Kidney (tissue), 14 donors: ENCODE results near the gene PKHD1. TPM values are rescaled to one million over a fixed set of nuclear protein-coding genes. Genes with fewer than 3 reads are reported as not detected.
"Not testable (repeated sequence)": the region's sequence is repeated elsewhere in the genome, so short reads cannot be mapped to it uniquely, and the experiment has no call there.

Experiments
- DNase-seq, 5 donors: peaks; one replicate each; pipeline ENCODE4 v3.0.0-alpha.2; 2013 to 2020
- FAIRE-seq: peaks from 2 replicates; lab custom pipeline; 2012; peaks lifted over from hg19 to GRCh38; lab: Jason Lieb, UNC
- H3K27ac ChIP-seq, 2 donors: one replicate each; pipeline ENCODE4 v1.7.0; 2013; ENCODE audit warnings: low read depth in 2 of 2, low read length in 2 of 2, inconsistent platforms in 1 of 2
- H3K27me3 ChIP-seq: one replicate; pipeline ENCODE4 v1.7.1; 2013; ENCODE audit warnings: low read length, inconsistent platforms; ENCODE audit not compliant: control insufficient read depth, insufficient read depth
- H3K36me3 ChIP-seq, 3 donors: one replicate each; pipeline versions ENCODE4 v1.7.0 to v1.7.1; 2013; ENCODE audit warnings: low read length in 3 of 3, control low read depth in 1 of 3, inconsistent platforms in 1 of 3; ENCODE audit not compliant: insufficient read depth in 3 of 3, control insufficient read depth in 2 of 3
- H3K4me1 ChIP-seq, 3 donors: one replicate each; pipeline versions ENCODE4 v1.7.0 to v1.7.1; 2013; ENCODE audit warnings: low read length in 3 of 3, inconsistent platforms in 1 of 3, low read depth in 1 of 3; ENCODE audit not compliant: control insufficient read depth in 2 of 3, insufficient read depth in 2 of 3
- H3K4me3 ChIP-seq, 3 donors: one replicate each; pipeline versions ENCODE4 v1.7.0 to v1.8.1; 2013; ENCODE audit warnings: low read length in 3 of 3, control low read depth in 1 of 3, inconsistent platforms in 1 of 3
- H3K9ac ChIP-seq, 3 donors: one replicate each; pipeline versions ENCODE4 v1.7.0 to v1.7.1; 2013; ENCODE audit warnings: low read length in 3 of 3, control low read depth in 1 of 3, inconsistent platforms in 1 of 3
- H3K9me3 ChIP-seq, 3 donors: one replicate each; pipeline versions ENCODE4 v1.7.0 to v1.7.1; 2013; ENCODE audit warnings: low read length in 3 of 3, control low read depth in 1 of 3, inconsistent platforms in 1 of 3; ENCODE audit not compliant: control insufficient read depth in 2 of 3, insufficient read depth in 1 of 3
- CTCF ChIP-seq: IDR thresholded peaks from 3 replicates; pipeline ENCODE4 v1.5.1; 2012; ENCODE audit warnings: mild to moderate bottlenecking, moderate library complexity, borderline replicate concordance; ENCODE audit not compliant: insufficient read depth; ENCODE audit errors: extremely low read depth
- intact Hi-C: fragments of 100-400 bp; cut with DNase I; formaldehyde crosslinking; loops from one replicate; pipeline ENCODE4 v1.11.1; 2022
- polyA plus RNA-seq: library from polyadenylated mRNA; stranded (reverse); fragments of 350-450 nt; fragmentation: Illumina TruSeq; extraction: RNeasy Lipid Tissue Mini Kit (QIAGEN cat#74804); gene quantifications from one replicate; pipeline ENCODE4 v1.2.3, GENCODE V29; 2014; ENCODE audit warnings: low read depth, low replicate concordance; ENCODE audit not compliant: insufficient read depth
- total RNA-seq: library from RNA; stranded (reverse); fragmentation: NEBNext Ultra II Directional; extraction: Animal tissue kit (Norgen Biotek cat#: 25700); gene quantifications from one replicate; pipeline ENCODE4 v1.2.1, GENCODE V29; 2021
- donor health status: control.
- donor health status: control.
- donor health status: control.
- donor health status: control.
- donor health status: control.
- donor health status: DM: yes; HTN: yes; CAD: no.
- donor health status: Normal renal cell carcinoma (clear cell type).

Gene PKHD1
- total and polyA plus RNA-seq, 2 donors from 2014 or later: 6.0 to 77.5 TPM

- no peak for TF ChIP-seq CTCF
- intact Hi-C loops: no loop called here
- FAIRE-seq (no peak), DNase-seq (no peak)
- H3K4me1 ChIP-seq: peaks cover 0 to 14% (median 8%) of the 10 kb centered on the region in 3 donors
- H3K27me3 ChIP-seq: no peaks in the 10 kb centered on the region
- no peak overlapping the region for H3K27ac ChIP-seq
- H3K9ac ChIP-seq: no peak overlapping the region
- H3K9me3 ChIP-seq: no peaks in the 10 kb centered on the region
- peaks cover 0 to 9% (median 0%) of the 10 kb centered on the region in 3 donors for H3K36me3 ChIP-seq
- H3K4me3 ChIP-seq: no peak overlapping the region
These were observed 103.8 kb downstream of the PKHD1 start for GRCh38 chr6:51983564-51983963.

- H3K36me3 ChIP-seq, H3K9ac ChIP-seq, H3K4me3 ChIP-seq, H3K9me3 ChIP-seq, intact Hi-C loops, H3K27me3 ChIP-seq, DNase-seq, H3K27ac ChIP-seq: not testable (repeated sequence)
- FAIRE-seq: peak; percentile 33
- peaks cover 0 to 14% (median 9%) of the 10 kb centered on the region in 3 donors for H3K4me1 ChIP-seq
These were observed 104.7 kb downstream of the PKHD1 start for GRCh38 chr6:51982695-51983094.

- Histone ChIP-seq H3K36me3 (peaks cover 0 to 2% (median 0%) of the 10 kb centered on the region in 3 donors), H3K4me3 (no peak overlapping the region), H3K9me3 (no peaks in the 10 kb centered on the region), H3K27ac (no peak overlapping the region), H3K27me3 (no peaks in the 10 kb centered on the region), H3K4me1 (peaks cover 0 to 9% (median 9%) of the 10 kb centered on the region in 3 donors), H3K9ac (no peak overlapping the region)
- no peak for TF ChIP-seq CTCF
- DNase-seq: no peak
- intact Hi-C loops: no loop called here
- no peak for FAIRE-seq
These were observed 111.0 kb downstream of the PKHD1 start for GRCh38 chr6:51976374-51976773.

- FAIRE-seq: no peak
- TF ChIP-seq CTCF: no peak
These were observed 114.8 kb downstream of the PKHD1 start for GRCh38 chr6:51972659-51973058.

More at GRCh38 chr6:51972659-51973058, 114.8 kb downstream of the PKHD1 start:
- H3K9me3 ChIP-seq: peaks cover 0 to 4% (median 0%) of the 10 kb centered on the region in 3 donors
- intact Hi-C loops: no loop called here
- H3K36me3 ChIP-seq: peaks cover 0 to 2% (median 0%) of the 10 kb centered on the region in 3 donors
- no peak for DNase-seq
- no peak overlapping the region for H3K27ac ChIP-seq
- no peak overlapping the region for H3K9ac ChIP-seq
- H3K27me3 ChIP-seq: no peaks in the 10 kb centered on the region
- H3K4me1 ChIP-seq: no peaks in the 10 kb centered on the region
- no peak overlapping the region for H3K4me3 ChIP-seq
